Osteocyte (in vitro differentiated cells): ENCODE data around the gene LRRK1. TPM values are rescaled to one million over a fixed set of nuclear protein-coding genes. Genes with fewer than 3 reads are reported as not detected.

Experiments
- DNase-seq: peaks from one replicate; pipeline ENCODE4 v3.0.0; 2021; ENCODE audit warnings: mixed read lengths; ENCODE audit not compliant: unreplicated experiment; ENCODE audit errors: extremely low spot score
- H3K27ac Mint-ChIP-seq: one replicate; pipeline ENCODE4 v1.8.0; 2021; ENCODE audit warnings: mild to moderate bottlenecking, mixed read lengths; ENCODE audit not compliant: unreplicated experiment
- H3K27me3 Mint-ChIP-seq: one replicate; pipeline ENCODE4 v1.8.0; 2021; ENCODE audit warnings: mixed read lengths; ENCODE audit not compliant: unreplicated experiment
- H3K36me3 Mint-ChIP-seq: one replicate; pipeline ENCODE4 v1.8.0; 2021; ENCODE audit warnings: mixed read lengths; ENCODE audit not compliant: unreplicated experiment
- H3K4me1 Mint-ChIP-seq: one replicate; pipeline ENCODE4 v1.8.0; 2021; ENCODE audit warnings: mixed read lengths; ENCODE audit not compliant: unreplicated experiment
- H3K4me3 Mint-ChIP-seq: one replicate; pipeline ENCODE4 v1.8.0; 2021; ENCODE audit warnings: mild to moderate bottlenecking, moderate library complexity, mixed read lengths; ENCODE audit not compliant: unreplicated experiment
- H3K9me3 Mint-ChIP-seq: one replicate; pipeline ENCODE4 v1.8.0; 2021; ENCODE audit warnings: mixed read lengths; ENCODE audit not compliant: unreplicated experiment
- total RNA-seq: library from RNA; stranded (reverse); gene quantifications from 2 replicates; pipeline ENCODE4 v1.2.1, GENCODE V29; 2021
- TF ChIP-seq, protein P1 (sequence below): fragments of 200-600 bp; sonication (generic); IDR thresholded peaks from 2 replicates; pipeline ENCODE4 v1.5.0; 2021; ENCODE audit warnings: antibody characterized with exemption, mild to moderate bottlenecking, moderate library complexity

LRRK1 gene
- total RNA-seq, 1 donor from 2014 or later: 10.8 TPM

DNA sequence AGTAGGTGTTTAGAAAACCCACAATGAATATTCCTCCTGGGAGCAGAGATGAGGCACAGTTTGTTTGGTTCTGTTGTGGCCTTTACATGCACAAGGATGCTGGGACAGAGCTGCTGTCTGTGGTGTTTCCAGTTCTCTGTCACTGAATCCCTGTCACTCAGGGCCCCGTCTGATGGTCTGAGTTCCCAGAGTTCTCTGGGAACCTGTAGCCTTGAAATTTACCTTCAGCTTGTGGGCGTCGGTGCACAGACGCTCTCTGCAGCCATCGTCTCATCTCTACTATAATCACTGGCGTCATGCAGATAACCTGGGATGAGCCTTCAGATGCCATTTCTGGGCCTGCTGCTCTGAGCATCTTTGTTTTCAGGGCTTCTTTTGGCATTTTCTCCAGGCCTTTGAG is 81.9 kb downstream of the LRRK1 start:
- TF ChIP-seq, protein P1, sequence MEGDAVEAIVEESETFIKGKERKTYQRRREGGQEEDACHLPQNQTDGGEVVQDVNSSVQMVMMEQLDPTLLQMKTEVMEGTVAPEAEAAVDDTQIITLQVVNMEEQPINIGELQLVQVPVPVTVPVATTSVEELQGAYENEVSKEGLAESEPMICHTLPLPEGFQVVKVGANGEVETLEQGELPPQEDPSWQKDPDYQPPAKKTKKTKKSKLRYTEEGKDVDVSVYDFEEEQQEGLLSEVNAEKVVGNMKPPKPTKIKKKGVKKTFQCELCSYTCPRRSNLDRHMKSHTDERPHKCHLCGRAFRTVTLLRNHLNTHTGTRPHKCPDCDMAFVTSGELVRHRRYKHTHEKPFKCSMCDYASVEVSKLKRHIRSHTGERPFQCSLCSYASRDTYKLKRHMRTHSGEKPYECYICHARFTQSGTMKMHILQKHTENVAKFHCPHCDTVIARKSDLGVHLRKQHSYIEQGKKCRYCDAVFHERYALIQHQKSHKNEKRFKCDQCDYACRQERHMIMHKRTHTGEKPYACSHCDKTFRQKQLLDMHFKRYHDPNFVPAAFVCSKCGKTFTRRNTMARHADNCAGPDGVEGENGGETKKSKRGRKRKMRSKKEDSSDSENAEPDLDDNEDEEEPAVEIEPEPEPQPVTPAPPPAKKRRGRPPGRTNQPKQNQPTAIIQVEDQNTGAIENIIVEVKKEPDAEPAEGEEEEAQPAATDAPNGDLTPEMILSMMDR: no peak
- H3K4me3 Mint-ChIP-seq: no peak overlapping the region
- H3K4me1 Mint-ChIP-seq: peaks cover 26% of the 10 kb centered on the region
- H3K9me3 Mint-ChIP-seq: peaks cover 8% of the 10 kb centered on the region
- H3K27ac Mint-ChIP-seq: no peak overlapping the region
- no peaks in the 10 kb centered on the region for H3K27me3 Mint-ChIP-seq
- peak; percentile 25 for DNase-seq
- H3K36me3 Mint-ChIP-seq: peaks cover 3% of the 10 kb centered on the region

DNA sequence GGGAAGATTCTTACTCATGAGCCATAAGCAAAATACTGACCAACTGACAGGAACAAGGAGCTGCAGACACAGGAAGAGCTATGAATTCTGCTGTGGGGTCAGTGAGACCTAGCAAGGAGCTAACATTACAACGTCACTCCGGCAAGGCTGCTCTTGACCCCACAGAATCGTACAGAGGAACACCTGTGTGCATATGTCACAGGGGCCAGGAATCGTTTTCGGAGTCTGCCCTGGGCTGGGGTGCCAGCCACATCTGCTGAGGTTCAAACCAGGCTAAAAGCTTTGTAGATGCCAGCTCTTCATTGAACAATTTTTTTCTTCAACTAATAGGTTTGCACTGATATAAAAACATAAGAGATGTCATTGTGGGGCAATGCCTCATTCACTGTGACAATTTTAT is 82.6 kb downstream of the LRRK1 start:
- Mint-ChIP-seq H3K27me3 (no peaks in the 10 kb centered on the region), H3K9me3 (peaks cover 8% of the 10 kb centered on the region), H3K27ac (no peak overlapping the region), H3K4me1 (peaks cover 27% of the 10 kb centered on the region), H3K36me3 (peaks cover 3% of the 10 kb centered on the region), H3K4me3 (no peak overlapping the region)
- DNase-seq: peak; percentile 54
- TF ChIP-seq, protein P1: no peak

DNA sequence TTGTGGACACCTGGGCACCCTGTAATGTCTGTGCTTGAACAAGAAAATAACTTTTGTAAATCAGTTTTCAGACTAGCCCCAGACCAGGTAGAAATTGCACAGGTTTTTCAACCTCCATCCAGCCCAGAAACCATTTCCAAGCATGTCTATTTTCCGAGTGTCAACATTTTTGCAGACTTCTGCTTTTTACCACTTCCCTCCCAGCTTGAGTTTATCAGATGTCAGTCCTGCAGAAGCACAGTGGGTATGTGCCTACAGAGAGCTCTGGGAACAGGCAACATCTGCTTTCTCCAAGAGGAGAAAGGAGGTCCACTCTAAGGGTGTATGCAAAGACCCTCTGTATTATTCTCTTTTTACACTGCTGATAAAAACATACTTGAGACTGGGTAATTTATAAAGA is 83.9 kb downstream of the LRRK1 start:
- TF ChIP-seq, protein P1: no peak
- peaks cover 3% of the 10 kb centered on the region for H3K36me3 Mint-ChIP-seq
- no peaks in the 10 kb centered on the region for H3K27me3 Mint-ChIP-seq
- H3K9me3 Mint-ChIP-seq: peaks cover 8% of the 10 kb centered on the region
- H3K4me1 Mint-ChIP-seq: peaks cover 28% of the 10 kb centered on the region
- peak; percentile 7 for DNase-seq
- H3K4me3 Mint-ChIP-seq: no peak overlapping the region
- no peak overlapping the region for H3K27ac Mint-ChIP-seq

DNA sequence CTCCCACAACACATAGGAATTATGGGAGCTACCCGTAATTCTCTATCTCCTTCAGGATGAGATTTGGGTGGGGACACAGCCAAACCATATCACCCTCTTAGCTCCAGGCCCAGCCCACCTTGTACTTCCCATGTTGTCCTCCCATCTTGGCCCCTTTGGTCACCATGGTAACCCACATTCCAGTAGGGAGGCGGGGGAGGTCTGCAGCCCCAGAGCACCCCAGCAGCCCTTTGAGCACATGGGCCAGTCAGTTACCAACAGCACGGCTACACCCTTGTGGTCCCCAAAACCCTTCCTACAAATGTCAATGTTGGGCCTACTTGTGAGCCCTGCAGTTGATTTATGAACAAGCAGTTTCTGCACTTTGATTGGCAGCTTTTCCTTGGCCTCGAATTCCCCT is 84.5 kb downstream of the LRRK1 start:
- no peaks in the 10 kb centered on the region for H3K27me3 Mint-ChIP-seq
- H3K27ac Mint-ChIP-seq: no peak overlapping the region
- H3K36me3 Mint-ChIP-seq: peaks cover 3% of the 10 kb centered on the region
- H3K9me3 Mint-ChIP-seq: peaks cover 8% of the 10 kb centered on the region
- TF ChIP-seq, protein P1: no peak
- peaks cover 30% of the 10 kb centered on the region for H3K4me1 Mint-ChIP-seq
- no peak overlapping the region for H3K4me3 Mint-ChIP-seq
- peak; percentile 71 for DNase-seq

DNA sequence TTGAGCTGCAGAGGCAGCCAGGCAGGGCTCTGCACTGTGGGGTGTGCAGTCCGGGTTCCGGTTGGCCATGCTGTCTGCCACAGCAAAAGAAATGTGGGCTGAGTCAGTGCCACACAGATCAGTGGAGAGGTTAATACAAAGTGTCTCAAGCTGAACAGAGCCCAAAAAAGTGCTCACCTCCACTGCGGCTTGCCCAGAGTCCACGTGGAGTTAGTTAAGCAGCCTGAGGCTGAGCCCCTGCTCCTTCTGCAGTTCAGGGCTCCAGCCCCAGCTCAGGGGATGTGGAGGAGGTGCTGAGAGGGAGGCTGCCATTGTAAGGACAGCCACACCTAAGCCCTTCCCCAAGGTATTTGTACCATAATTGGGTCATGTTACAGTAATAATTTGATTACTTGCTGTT is 85.3 kb downstream of the LRRK1 start:
- Mint-ChIP-seq H3K27ac (no peak overlapping the region), H3K27me3 (no peaks in the 10 kb centered on the region), H3K36me3 (peaks cover 3% of the 10 kb centered on the region), H3K9me3 (peaks cover 8% of the 10 kb centered on the region), H3K4me1 (peaks cover 24% of the 10 kb centered on the region), H3K4me3 (no peak overlapping the region)
- peak; percentile 73 for DNase-seq
- TF ChIP-seq, protein P1: no peak
